NCI-H82 treated with DMSO at 0.1 percent for 48 hours (cell line): ENCODE measurements around the gene BRD3.
"Not testable (repeated sequence)": the region's sequence is repeated elsewhere in the genome, so short reads cannot be mapped to it uniquely, and the experiment has no call there.

Experiments used
- DNase-seq: peaks from one replicate; lab custom pipeline; 2025; ENCODE audit not compliant: unreplicated experiment; lab: John Stamatoyannopoulos, UW

BRD3 gene

GRCh38 chr9:133993635-133994253 is 74.1 kb downstream of the BRD3 start:
- no peak for DNase-seq

- DNase-seq, result peak; percentile 67
These were observed 74.8 kb downstream of the BRD3 start for GRCh38 chr9:133992780-133993634.

GRCh38 chr9:133991964-133992779 is 75.7 kb downstream of the BRD3 start, which contains the start of gene VAV2:
Gene VAV2, minus strand, starts transcription at chr9:133992324. Its CDS starts 46 bp downstream, at chr9:133992278.
- no peak for DNase-seq

GRCh38 chr9:133991214-133991921 is 76.5 kb downstream of the BRD3 start:
- no peak for DNase-seq

GRCh38 chr9:133990366-133991213 is 77.2 kb downstream of the BRD3 start:
- DNase-seq, result no peak

GRCh38 chr9:133989625-133990365 is 78.0 kb downstream of the BRD3 start:
- no peak for DNase-seq

GRCh38 chr9:133988771-133989170 is 79.1 kb downstream of the BRD3 start:
- DNase-seq, result not testable (repeated sequence)

- no peak for DNase-seq
These were observed 79.7 kb downstream of the BRD3 start for GRCh38 chr9:133987946-133988665.

GRCh38 chr9:133987446-133987788 is 80.4 kb downstream of the BRD3 start:
- DNase-seq, result no peak

- no peak for DNase-seq
These were observed 80.9 kb downstream of the BRD3 start for GRCh38 chr9:133986774-133987445.

- no peak for DNase-seq
These were observed 81.8 kb downstream of the BRD3 start for GRCh38 chr9:133986061-133986460.

- DNase-seq, result no peak
These were observed 84.7 kb downstream of the BRD3 start for GRCh38 chr9:133982971-133983720.

- DNase-seq, result no peak
These were observed 85.7 kb downstream of the BRD3 start for GRCh38 chr9:133981958-133982681.

- no peak for DNase-seq
These were observed 86.3 kb downstream of the BRD3 start for GRCh38 chr9:133981589-133981957.

GRCh38 chr9:133980864-133981588 is 86.8 kb downstream of the BRD3 start:
- no peak for DNase-seq
